GM18517 (cell line): ENCODE data around the gene WDR91.
A peak's percentile ranks its signal among the peaks of the same experiment; 100 is the strongest.

Experiments
- ATAC-seq: cut with Tn5 transposase; IDR thresholded peaks from one replicate; pipeline ENCODE4 v1.9.1; 2021; ENCODE audit warnings: mild to moderate bottlenecking, moderate library complexity; ENCODE audit not compliant: unreplicated experiment

The WDR91 gene

DNA sequence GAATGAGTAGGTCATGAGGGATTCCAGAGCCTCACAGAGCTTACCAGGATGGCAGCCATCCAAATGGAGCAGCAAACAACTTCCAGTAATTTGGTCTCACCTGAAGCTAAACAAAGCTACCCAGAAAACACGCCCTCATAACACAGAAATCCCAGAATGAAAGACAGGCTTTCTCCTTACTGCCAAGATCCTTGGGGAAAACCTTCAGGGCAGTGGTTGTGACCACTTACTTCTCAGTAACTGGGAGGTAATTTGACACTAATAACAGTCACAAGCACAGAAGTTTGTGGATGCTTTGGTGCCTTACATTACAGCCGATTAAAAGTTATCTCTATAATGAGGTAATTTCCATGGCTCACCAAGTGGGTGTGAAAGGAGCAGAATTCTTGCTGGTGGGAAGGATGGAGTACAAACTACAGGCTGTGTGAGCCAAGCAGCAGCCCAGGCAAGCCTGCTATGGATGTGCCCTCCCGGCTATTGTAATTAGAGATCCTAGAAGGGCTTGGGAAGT lies 10.4 kb downstream of the WDR91 start:
- no peak for ATAC-seq

DNA sequence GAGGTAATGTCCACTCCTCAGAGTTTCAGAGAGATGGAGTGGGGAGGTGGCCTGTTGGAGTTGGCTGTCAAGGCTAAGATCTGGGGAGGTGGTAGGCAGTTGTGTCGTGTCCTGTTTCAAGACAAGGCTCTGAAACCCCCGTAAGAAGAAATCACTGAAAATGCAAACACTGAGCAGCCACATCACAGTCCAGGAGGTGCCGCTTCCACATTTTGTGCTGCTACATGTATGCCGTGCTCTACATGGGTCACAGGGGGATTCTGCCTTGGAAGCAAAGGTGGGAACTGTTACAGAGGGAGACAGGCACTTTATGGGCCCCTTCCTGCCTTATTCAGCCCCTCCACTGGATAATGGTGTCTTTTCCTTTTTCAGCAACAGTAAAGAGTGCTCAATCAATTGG lies 11.9 kb downstream of the WDR91 start:
- ATAC-seq: no peak

DNA sequence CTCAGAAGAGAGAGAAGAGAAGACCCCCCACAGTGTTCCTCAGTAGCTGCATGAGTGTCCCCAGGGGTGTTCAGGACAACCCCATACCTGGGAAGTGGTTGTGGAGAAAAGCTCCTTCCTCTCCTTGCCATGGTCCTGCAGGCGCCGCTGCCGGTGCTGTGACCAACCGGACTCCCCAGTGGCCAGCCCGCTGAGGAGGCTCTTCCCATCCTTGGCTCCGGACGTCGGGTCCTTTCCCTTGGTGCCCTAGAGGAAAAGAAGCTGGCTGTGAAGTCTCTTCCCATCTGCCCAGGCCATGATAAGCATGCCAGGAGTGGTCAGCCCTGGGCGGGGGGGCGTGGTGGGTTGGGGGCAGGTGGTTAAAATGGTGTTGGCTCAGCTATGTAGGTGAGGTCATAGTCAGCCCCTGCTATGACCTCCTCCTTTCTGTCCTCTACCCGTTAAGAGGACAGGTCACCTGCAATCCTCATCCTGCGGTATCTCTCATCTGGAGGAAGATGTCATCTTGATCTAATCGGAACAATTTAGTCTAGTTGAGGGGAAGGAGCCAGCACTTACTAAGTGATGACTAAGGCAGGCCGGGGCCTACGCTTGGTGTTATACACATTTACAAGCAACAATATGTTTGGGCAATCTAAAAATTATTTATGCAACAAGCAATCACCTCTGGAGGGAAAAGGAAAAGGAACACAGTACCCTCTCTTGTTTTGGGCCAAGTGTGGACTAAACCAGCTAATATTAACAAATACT lies 13.2 kb downstream of the WDR91 start:
- ATAC-seq: no peak

GRCh38 chr7:135197343-135197742 lies 14.0 kb downstream of the WDR91 start:
- ATAC-seq: no peak

DNA sequence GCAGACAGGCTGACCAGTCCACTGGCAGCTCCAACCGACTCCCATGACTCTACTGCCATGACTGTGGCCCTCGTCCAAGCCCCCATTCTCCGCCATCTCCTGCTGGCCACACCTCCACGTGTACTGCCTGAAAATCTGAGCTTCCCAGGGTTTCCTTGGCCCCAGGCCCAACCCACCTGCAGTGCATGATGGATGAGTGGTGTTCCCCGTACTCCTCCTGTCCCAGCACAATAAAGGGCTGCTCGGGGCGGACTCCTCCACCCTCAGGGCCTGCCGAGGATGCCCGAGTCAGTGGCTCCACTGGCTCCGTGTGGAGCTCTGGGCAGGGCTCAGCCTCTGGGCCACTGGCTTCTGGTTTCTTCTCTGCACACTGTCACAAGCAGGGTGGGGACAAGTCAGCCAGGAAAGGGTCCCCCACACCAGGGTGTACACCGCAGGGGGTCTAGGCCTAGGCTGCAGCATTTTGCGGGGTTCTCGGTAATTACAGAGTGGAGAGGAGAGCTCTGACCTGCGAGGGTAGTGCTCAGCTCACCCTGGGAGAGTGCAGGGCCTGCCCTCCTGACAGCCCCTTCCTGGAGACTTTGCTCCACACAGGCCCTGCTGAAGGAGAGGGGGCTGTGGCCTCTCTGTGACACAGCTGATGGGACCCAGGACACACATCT lies 15.2 kb downstream of the WDR91 start:
- no peak for ATAC-seq

- no peak for ATAC-seq
These were observed 16.2 kb downstream of the WDR91 start for GRCh38 chr7:135195156-135195555.

DNA sequence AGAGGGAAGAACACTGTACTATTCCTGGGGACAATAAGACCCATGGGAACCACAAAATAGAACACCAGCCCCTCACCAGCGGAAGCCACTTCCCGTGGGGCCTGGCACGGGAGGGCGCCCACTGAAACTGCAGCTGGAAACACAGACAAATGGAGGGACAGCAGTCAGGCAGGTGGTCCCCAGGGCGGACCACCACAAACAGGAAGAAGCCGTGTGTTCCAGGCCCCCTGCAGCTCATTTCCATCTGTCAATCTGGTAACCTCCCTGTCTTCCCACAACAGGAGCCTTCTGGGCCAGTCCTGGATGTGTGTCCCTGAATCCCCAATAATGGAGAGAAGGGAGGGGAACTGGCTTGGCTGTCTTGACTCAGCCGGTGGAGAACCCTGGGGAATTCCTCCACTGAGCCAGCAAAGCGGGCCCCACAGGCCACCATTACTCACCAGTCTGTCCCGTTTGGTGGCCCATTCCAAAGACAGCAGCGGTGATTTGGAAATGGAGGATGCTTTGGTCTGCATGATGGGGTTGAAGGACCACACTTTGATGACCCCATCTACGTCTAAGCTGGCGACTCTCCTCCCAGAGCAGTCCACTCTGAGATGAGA lies 16.7 kb downstream of the WDR91 start:
- ATAC-seq: no peak

DNA sequence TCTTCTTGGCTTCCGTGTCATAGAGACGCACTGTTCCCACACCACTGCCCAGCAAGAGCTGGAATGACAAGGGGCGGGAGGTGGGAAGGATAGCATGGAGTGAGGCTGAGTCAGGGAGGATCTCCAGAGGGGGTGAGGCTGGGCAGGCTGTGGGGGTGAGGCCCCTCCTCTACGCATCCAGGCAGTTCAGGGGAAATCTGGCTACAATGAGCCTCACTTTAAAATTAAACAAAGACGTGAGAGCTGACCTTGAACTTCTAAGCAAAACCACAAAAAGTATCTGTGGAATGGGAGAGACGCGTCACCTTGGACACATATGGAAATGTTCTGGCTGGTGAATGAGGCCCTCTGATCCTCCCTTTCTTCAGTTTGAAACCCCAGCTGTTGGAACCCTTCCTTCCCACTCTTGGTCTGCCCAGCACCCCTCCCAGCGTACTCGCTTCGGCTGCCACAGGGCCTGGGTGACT lies 17.7 kb downstream of the WDR91 start:
- no peak for ATAC-seq

GRCh38 chr7:135192914-135193536 lies 18.3 kb downstream of the WDR91 start:
- ATAC-seq: no peak

DNA sequence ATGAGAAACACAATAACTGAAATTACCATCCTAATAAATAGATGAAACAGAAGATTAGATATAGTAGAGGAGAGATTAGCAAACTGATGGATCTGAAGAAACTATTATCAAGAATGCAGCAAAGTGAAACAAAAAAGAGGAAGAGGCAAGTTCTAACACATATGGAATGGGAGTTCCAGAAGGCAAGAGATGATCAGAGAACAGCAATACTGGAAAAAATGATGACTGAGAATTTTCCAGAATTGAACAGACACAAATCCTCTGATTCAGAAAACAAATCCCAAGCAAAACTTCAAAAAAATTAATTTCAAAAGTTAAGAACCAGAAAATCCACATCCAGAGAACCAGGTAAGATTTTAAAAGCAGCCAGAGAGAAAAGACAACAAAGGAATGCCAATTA lies 20.6 kb downstream of the WDR91 start:
- ATAC-seq: no peak

GRCh38 chr7:135189961-135190360 lies 21.4 kb downstream of the WDR91 start:
- no peak for ATAC-seq

- ATAC-seq: no peak
These were observed 22.1 kb downstream of the WDR91 start for GRCh38 chr7:135189221-135189662.

GRCh38 chr7:135188298-135188984 lies 22.9 kb downstream of the WDR91 start:
- ATAC-seq: peak; percentile 51

- peak; percentile 37 for ATAC-seq
These were observed 24.5 kb downstream of the WDR91 start for GRCh38 chr7:135186841-135187253.

DNA sequence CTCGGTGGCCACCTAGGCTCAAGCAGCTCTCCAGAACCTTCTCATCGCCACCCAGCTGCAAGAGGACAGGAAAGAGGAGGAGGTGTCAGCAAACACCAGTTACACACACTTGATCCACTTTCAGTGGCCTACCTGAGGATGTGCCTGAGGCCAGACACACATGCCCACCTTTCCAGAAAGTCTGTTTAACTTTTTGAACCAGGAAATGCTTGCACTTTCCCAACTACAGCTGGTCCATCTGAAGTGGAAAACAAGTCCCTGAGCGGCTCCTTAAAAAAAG lies 25.1 kb downstream of the WDR91 start:
- ATAC-seq: no peak

- ATAC-seq: no peak
These were observed 25.7 kb downstream of the WDR91 start for GRCh38 chr7:135185471-135186260.

DNA sequence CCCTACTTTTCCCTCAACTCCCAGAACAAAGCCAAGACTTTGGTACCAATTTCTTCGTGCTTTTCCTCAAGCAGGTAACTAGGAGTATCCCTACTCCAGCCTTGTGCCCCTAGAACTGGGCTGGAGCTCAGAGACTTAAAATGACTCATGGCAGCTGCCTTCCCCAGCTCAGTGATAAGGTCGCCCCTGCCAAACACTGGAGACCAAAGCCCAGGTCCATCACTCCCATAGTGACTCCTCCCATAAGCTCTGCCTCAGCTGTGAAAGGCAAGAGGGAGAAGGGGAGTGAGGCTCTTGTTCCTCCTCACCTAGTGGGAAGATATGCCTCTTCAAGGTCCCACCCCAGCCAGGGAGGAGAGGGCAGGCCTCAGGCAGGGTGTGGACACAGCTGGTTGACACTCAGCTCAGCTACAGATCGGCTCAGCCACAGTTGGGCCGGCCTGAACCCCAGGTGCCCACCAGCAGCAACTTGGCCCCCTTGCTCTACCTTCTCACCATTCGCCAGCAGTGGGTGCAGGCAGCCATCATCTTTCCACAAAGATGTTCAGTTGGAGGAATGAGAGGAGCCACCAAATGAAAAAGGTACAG lies 27.0 kb downstream of the WDR91 start:
- no peak for ATAC-seq

GRCh38 chr7:135183478-135183877 lies 27.8 kb downstream of the WDR91 start:
- no peak for ATAC-seq

GRCh38 chr7:135181929-135182678 lies 29.2 kb downstream of the WDR91 start:
- ATAC-seq: no peak
